Activated CD8-positive, alpha-beta memory T cell treated with anti-CD3 and anti-CD28 coated beads, Interleukin-2, amount 50 U/mL, for 4 hours (primary cell): ENCODE results near the gene MVB12B.

Experiments
- DNase-seq: peaks from one replicate; pipeline ENCODE4 v3.0.0-alpha.2; 2020

MVB12B gene

GRCh38 chr9:126388964-126389708, 62.5 kb downstream of the MVB12B start:
- no peak for DNase-seq

GRCh38 chr9:126389992-126390391, 63.4 kb downstream of the MVB12B start:
- no peak for DNase-seq

- DNase-seq = no peak
Observed at GRCh38 chr9:126390923-126391322, 64.3 kb downstream of the MVB12B start.

- DNase-seq = no peak
Observed at GRCh38 chr9:126391713-126392661, 65.4 kb downstream of the MVB12B start.

- DNase-seq = no peak
Observed at GRCh38 chr9:126392662-126393371, 66.2 kb downstream of the MVB12B start.

GRCh38 chr9:126393876-126394275, 67.2 kb downstream of the MVB12B start:
- DNase-seq = no peak

- DNase-seq = no peak
Observed at GRCh38 chr9:126394802-126395201, 68.2 kb downstream of the MVB12B start.

GRCh38 chr9:126395439-126396212, 69.0 kb downstream of the MVB12B start:
- DNase-seq = no peak

GRCh38 chr9:126397056-126397455, 70.4 kb downstream of the MVB12B start:
- peak; percentile 69 for DNase-seq

- DNase-seq = peak; percentile 78
Observed at GRCh38 chr9:126398403-126399058, 71.9 kb downstream of the MVB12B start.

- no peak for DNase-seq
Observed at GRCh38 chr9:126399251-126399650, 72.6 kb downstream of the MVB12B start.

GRCh38 chr9:126399789-126400188, 73.2 kb downstream of the MVB12B start:
- no peak for DNase-seq

GRCh38 chr9:126400571-126400970, 73.9 kb downstream of the MVB12B start:
- no peak for DNase-seq

- DNase-seq = no peak
Observed at GRCh38 chr9:126401107-126401506, 74.5 kb downstream of the MVB12B start.

- DNase-seq = no peak
Observed at GRCh38 chr9:126401581-126401980, 75.0 kb downstream of the MVB12B start.

- DNase-seq = no peak
Observed at GRCh38 chr9:126403397-126403796, 76.8 kb downstream of the MVB12B start.

GRCh38 chr9:126404459-126404858, 77.8 kb downstream of the MVB12B start:
- DNase-seq = no peak

- DNase-seq = no peak
Observed at GRCh38 chr9:126406075-126406667, 79.5 kb downstream of the MVB12B start.

- no peak for DNase-seq
Observed at GRCh38 chr9:126407114-126407870, 80.7 kb downstream of the MVB12B start.

GRCh38 chr9:126408004-126408403, 81.4 kb downstream of the MVB12B start:
- DNase-seq = no peak

- DNase-seq = no peak
Observed at GRCh38 chr9:126410229-126410628, 83.6 kb downstream of the MVB12B start.
